ENCODE measurements around the gene GSDMA.

- TF ChIP-seq CTCF (IDR thresholded peaks at IDR 0.05) (no peak), POLR2A (IDR thresholded peaks at IDR 0.05) (no peak)
Observed at GRCh38 chr17:39926135-39926587, 36.6 kb upstream of the GSDMA start.
